Common myeloid progenitor, CD34-positive (primary cell): Measurements from ENCODE around the gene CD74.
A peak's percentile ranks its signal among the peaks of the same experiment; 100 is the strongest.

Experiments
- CTCF ChIA-PET: fragments of 350-600 bp; sonication (Branson Sonifier 250); formaldehyde crosslinking; loops from one replicate; lab custom pipeline; 2021; ENCODE audit warnings: antibody characterized with exemption; lab: Charles Lee
- POLR2A ChIA-PET: fragments of 350-600 bp; sonication (Branson Sonifier 250); formaldehyde crosslinking; loops from one replicate; lab custom pipeline; 2021; ENCODE audit warnings: antibody characterized with exemption; lab: Charles Lee
- DNase-seq, 3 donors: peaks; one replicate each; pipeline versions ENCODE4 v3.0.0 to v3.0.0-alpha.2; 2013
- H3K27ac ChIP-seq, 2 experiments: 1 replicate in 1 of 2; 2 replicates in 1 of 2; pipeline ENCODE4 v1.7.0; 2013; ENCODE audit warnings: inconsistent platforms in 2 of 2, low read length in 2 of 2, mild to moderate bottlenecking in 2 of 2, low read depth in 1 of 2, moderate library complexity in 1 of 2; ENCODE audit not compliant: severe bottlenecking in 2 of 2, insufficient read depth in 1 of 2, poor library complexity in 1 of 2
- H3K27me3 ChIP-seq, 5 experiments: replicated peaks in 2 of 5; 1 replicate in 3 of 5; 2 replicates in 2 of 5; pipeline versions ENCODE4 v1.6.1 to v1.7.0; 2013; ENCODE audit warnings: low read length in 4 of 5, mild to moderate bottlenecking in 2 of 5, moderate library complexity in 2 of 5, inconsistent platforms in 1 of 5; ENCODE audit not compliant: insufficient read depth in 5 of 5, control insufficient read depth in 4 of 5
- H3K36me3 ChIP-seq, 4 experiments: 1 replicate in 2 of 4; 2 replicates in 2 of 4; pipeline versions ENCODE4 v1.6.1 to v1.7.0; 2013; ENCODE audit warnings: low read length in 3 of 4, control low read depth in 1 of 4, mild to moderate bottlenecking in 1 of 4; ENCODE audit not compliant: control insufficient read depth in 4 of 4, insufficient read depth in 4 of 4
- H3K4me1 ChIP-seq, 4 experiments: 1 replicate in 3 of 4; 2 replicates in 1 of 4; pipeline versions ENCODE4 v1.6.1 to v1.7.1; 2013; ENCODE audit warnings: low read length in 3 of 4, mild to moderate bottlenecking in 3 of 4, control low read depth in 1 of 4, inconsistent platforms in 1 of 4, moderate library complexity in 1 of 4; ENCODE audit not compliant: control insufficient read depth in 4 of 4, insufficient read depth in 4 of 4; ENCODE audit errors: control extremely low read depth in 1 of 4
- H3K4me3 ChIP-seq, 7 experiments: 1 replicate in 4 of 7; 2 replicates in 3 of 7; pipeline versions ENCODE4 v1.5.1 to v1.7.0; 2013; ENCODE audit warnings: mild to moderate bottlenecking in 7 of 7, low read length in 6 of 7, moderate library complexity in 6 of 7, inconsistent platforms in 2 of 7, low read depth in 2 of 7, control low read depth in 1 of 7; ENCODE audit not compliant: insufficient read depth in 4 of 7, control insufficient read depth in 1 of 7; ENCODE audit errors: extremely low read depth in 1 of 7
- H3K9me3 ChIP-seq, 5 experiments: 1 replicate in 4 of 5; 2 replicates in 1 of 5; pipeline versions ENCODE4 v1.6.1 to v1.7.1; 2013; ENCODE audit warnings: low read length in 4 of 5, mild to moderate bottlenecking in 2 of 5, inconsistent platforms in 1 of 5, low read depth in 1 of 5, moderate library complexity in 1 of 5; ENCODE audit not compliant: control insufficient read depth in 4 of 5, insufficient read depth in 2 of 5; ENCODE audit errors: control extremely low read depth in 1 of 5
- WGBS: methylation state at CpG from one replicate; pipeline ENCODE4 v1.1.5; 2013; ENCODE audit not compliant: insufficient coverage; 5-methylcytosine and 5-hydroxymethylcytosine counted together

CD74 gene

GRCh38 chr5:150363185-150363584 lies 49.5 kb downstream of the CD74 start:
- H3K27me3 ChIP-seq = no peaks in the 10 kb centered on the region
- no peak for DNase-seq
- H3K27ac ChIP-seq = no peak overlapping the region
- no peak overlapping the region for H3K4me3 ChIP-seq
- H3K36me3 ChIP-seq = peaks cover 24 to 77% (median 66%) of the 10 kb centered on the region in 4 experiments
- WGBS = 100% methylated on average over 2 of the region's 2 CpGs
- ChIA-PET CTCF (interaction anchor here (1.2 to 4.4 kb wide), 6 partner anchors 10 to 31 kb away, joined by 3 to 29 read pairs (median 4); no protein-coding TSS in a partner anchor), POLR2A (interaction anchor here (0.6 kb wide), 1 partner anchor 10 kb away, joined by 3 read pairs; no protein-coding TSS in a partner anchor)
- H3K4me1 ChIP-seq = peaks cover 1 to 6% (median 4%) of the 10 kb centered on the region in 4 experiments
- H3K9me3 ChIP-seq = no peaks in the 10 kb centered on the region

GRCh38 chr5:150361301-150361700 lies 51.4 kb downstream of the CD74 start:
- WGBS = 86% methylated on average over 1 of the region's 1 CpG
- CTCF ChIA-PET = interaction anchor here (4.4 kb wide), 1 partner anchor 10 kb away, joined by 29 read pairs; no protein-coding TSS in a partner anchor
- Histone ChIP-seq H3K9me3 (no peaks in the 10 kb centered on the region), H3K27ac (no peak overlapping the region), H3K4me1 (peaks cover 2 to 18% (median 13%) of the 10 kb centered on the region in 4 experiments), H3K4me3 (no peak overlapping the region), H3K27me3 (no peaks in the 10 kb centered on the region), H3K36me3 (peaks cover 17 to 65% (median 54%) of the 10 kb centered on the region in 4 experiments)
- DNase-seq = no peak
- POLR2A ChIA-PET = no interaction called here

GRCh38 chr5:150358261-150359095 lies 54.2 kb downstream of the CD74 start:
- Histone ChIP-seq H3K36me3 (peaks cover 13 to 39% (median 30%) of the 10 kb centered on the region in 4 experiments), H3K4me1 (peaks cover 2 to 18% (median 13%) of the 10 kb centered on the region in 4 experiments), H3K27ac (peak overlapping the region in 1 of 2 experiments; percentile 74), H3K9me3 (no peaks in the 10 kb centered on the region), H3K27me3 (no peaks in the 10 kb centered on the region), H3K4me3 (peak overlapping the region; percentile 59 to 88 (median 82))
- WGBS = 67% methylated on average over 21 of the region's 23 CpGs
- CTCF ChIA-PET = interaction anchor here (0.7 to 1.4 kb wide), 4 partner anchors 15 to 84 kb away, joined by 3 read pairs; no protein-coding TSS in a partner anchor
- POLR2A ChIA-PET = interaction anchor here (0.6 kb wide), 1 partner anchor 509 kb away, joined by 6 read pairs; no protein-coding TSS in a partner anchor
- DNase-seq = no peak

- H3K4me3 ChIP-seq = peak within 1 kb of the TSS; percentile 59 to 88 (median 82)
- H3K9me3 ChIP-seq = no peaks in the 10 kb centered on the region
- ChIA-PET POLR2A (no interaction called here), CTCF (interaction anchor here (0.9 to 1.4 kb wide), 3 partner anchors 15 to 85 kb away, joined by 3 read pairs; no protein-coding TSS in a partner anchor)
- peaks cover 10 to 31% (median 23%) of the 10 kb centered on the region in 4 experiments for H3K36me3 ChIP-seq
- 1% methylated on average over 83 of the region's 90 CpGs for WGBS
- H3K27me3 ChIP-seq = no peaks in the 10 kb centered on the region
- peaks cover 2 to 20% (median 15%) of the 10 kb centered on the region in 4 experiments for H3K4me1 ChIP-seq
- DNase-seq = peak; percentile 93 to 97 (median 96)
- peak within 1 kb of the TSS in 1 of 2 experiments; percentile 74 for H3K27ac ChIP-seq
Observed at GRCh38 chr5:150357326-150358260, 55.1 kb downstream of the CD74 start, which contains the start of gene TCOF1. TSS of gene TCOF1 (plus strand) at chr5:150357697. CDS start at chr5:150357747, 50 bp downstream.

- Histone ChIP-seq H3K27ac (no peak overlapping the region), H3K36me3 (peaks cover 5 to 22% (median 15%) of the 10 kb centered on the region in 4 experiments), H3K4me1 (peaks cover 2 to 22% (median 16%) of the 10 kb centered on the region in 4 experiments), H3K4me3 (peak overlapping the region in 6 of 7 experiments; percentile 46 to 88 (median 68)), H3K9me3 (no peaks in the 10 kb centered on the region), H3K27me3 (no peaks in the 10 kb centered on the region)
- CTCF ChIA-PET = interaction anchor here (0.9 kb wide), 1 partner anchor 42 kb away, joined by 3 read pairs; no protein-coding TSS in a partner anchor
- WGBS = 76% methylated on average over 9 of the region's 10 CpGs
- no peak for DNase-seq
- POLR2A ChIA-PET = no interaction called here
Observed at GRCh38 chr5:150356575-150357294, 56.0 kb downstream of the CD74 start.

GRCh38 chr5:150355791-150356190 lies 56.9 kb downstream of the CD74 start:
- Histone ChIP-seq H3K27me3 (no peaks in the 10 kb centered on the region), H3K9me3 (no peaks in the 10 kb centered on the region), H3K4me3 (no peak overlapping the region), H3K4me1 (peaks cover 11 to 32% (median 23%) of the 10 kb centered on the region in 4 experiments), H3K36me3 (peaks cover 0 to 13% (median 6%) of the 10 kb centered on the region in 4 experiments), H3K27ac (no peak overlapping the region)
- WGBS = no CpG with 5 or more reads among the region's 2 CpGs
- CTCF ChIA-PET = interaction anchor here (0.6 to 0.9 kb wide), 2 partner anchors 22 to 43 kb away, joined by 3 read pairs; no protein-coding TSS in a partner anchor
- no peak for DNase-seq
- POLR2A ChIA-PET = no interaction called here
